GM04504 (cell line): ENCODE measurements around the gene GRID2.
"Not testable (repeated sequence)": the region's sequence is repeated elsewhere in the genome, so short reads cannot be mapped to it uniquely, and the experiment has no call there.

Experiments used
- DNase-seq: peaks from one replicate; pipeline ENCODE4 v3.0.0-alpha.2; 2012; ENCODE audit warnings: low read depth

GRID2 gene

GRCh38 chr4:93319041-93319440, 1015.3 kb downstream of the GRID2 start:
- no peak for DNase-seq

GRCh38 chr4:93320356-93320755, 1016.6 kb downstream of the GRID2 start:
- no peak for DNase-seq

GRCh38 chr4:93327346-93327745, 1023.6 kb downstream of the GRID2 start:
- no peak for DNase-seq

GRCh38 chr4:93334003-93334402, 1030.2 kb downstream of the GRID2 start:
- no peak for DNase-seq

- DNase-seq, result no peak
Measured at GRCh38 chr4:93337196-93337595, 1033.4 kb downstream of the GRID2 start.

GRCh38 chr4:93342738-93343137, 1039.0 kb downstream of the GRID2 start:
- DNase-seq, result no peak

GRCh38 chr4:93346840-93347239, 1043.1 kb downstream of the GRID2 start:
- DNase-seq, result no peak

GRCh38 chr4:93348896-93349295, 1045.1 kb downstream of the GRID2 start:
- no peak for DNase-seq

- DNase-seq, result no peak
Measured at GRCh38 chr4:93351846-93352245, 1048.1 kb downstream of the GRID2 start.

GRCh38 chr4:93355411-93355810, 1051.6 kb downstream of the GRID2 start:
- no peak for DNase-seq

- DNase-seq, result no peak
Measured at GRCh38 chr4:93359586-93359985, 1055.8 kb downstream of the GRID2 start.

GRCh38 chr4:93366169-93366755, 1062.5 kb downstream of the GRID2 start:
- not testable (repeated sequence) for DNase-seq

GRCh38 chr4:93368968-93369367, 1065.2 kb downstream of the GRID2 start:
- DNase-seq, result no peak

- no peak for DNase-seq
Measured at GRCh38 chr4:93370256-93370655, 1066.5 kb downstream of the GRID2 start.

GRCh38 chr4:93373893-93374860, 1070.4 kb downstream of the GRID2 start:
- DNase-seq, result no peak

GRCh38 chr4:93384241-93384640, 1080.5 kb downstream of the GRID2 start:
- no peak for DNase-seq

- DNase-seq, result no peak
Measured at GRCh38 chr4:93384887-93385286, 1081.1 kb downstream of the GRID2 start.

- DNase-seq, result no peak
Measured at GRCh38 chr4:93394545-93395081, 1090.8 kb downstream of the GRID2 start.

- DNase-seq, result no peak
Measured at GRCh38 chr4:93396272-93396671, 1092.5 kb downstream of the GRID2 start.

GRCh38 chr4:93403571-93403970, 1099.8 kb downstream of the GRID2 start:
- DNase-seq, result no peak

GRCh38 chr4:93407493-93408275, 1103.9 kb downstream of the GRID2 start:
- no peak for DNase-seq

- DNase-seq, result no peak
Measured at GRCh38 chr4:93409035-93409434, 1105.3 kb downstream of the GRID2 start.
